Pons (tissue), 1 donor: Measurements from ENCODE around the gene TNFSF13B.
"Not testable (repeated sequence)": the region's sequence is repeated elsewhere in the genome, so short reads cannot be mapped to it uniquely, and the experiment has no call there.

Source experiments
- DNase-seq: peaks from one replicate; pipeline ENCODE4 v3.0.0-alpha.2; 2016; ENCODE audit warnings: low spot score

The TNFSF13B gene

GRCh38 chr13:108269601-108270328 is at the start of gene TNFSF13B:
TNFSF13B (plus strand) TSS chr13:108269718; CDS start chr13:108269896, 178 bp downstream.
- DNase-seq, result peak; percentile 74

GRCh38 chr13:108220041-108220440 is 49.5 kb upstream of the TNFSF13B start:
- DNase-seq, result no peak

GRCh38 chr13:108223687-108224503 is 45.6 kb upstream of the TNFSF13B start:
- DNase-seq, result no peak

GRCh38 chr13:108225440-108225839 is 44.1 kb upstream of the TNFSF13B start:
- no peak for DNase-seq

- DNase-seq, result no peak
Observed at GRCh38 chr13:108226184-108226583, 43.3 kb upstream of the TNFSF13B start.

- DNase-seq, result peak; percentile 52
Observed at GRCh38 chr13:108227651-108228272, 41.8 kb upstream of the TNFSF13B start.

GRCh38 chr13:108230377-108230776 is 39.1 kb upstream of the TNFSF13B start:
- no peak for DNase-seq

GRCh38 chr13:108249150-108249549 is 20.4 kb upstream of the TNFSF13B start:
- no peak for DNase-seq

GRCh38 chr13:108257248-108257647 is 12.3 kb upstream of the TNFSF13B start:
- DNase-seq, result no peak

GRCh38 chr13:108263621-108264355 is 5.7 kb upstream of the TNFSF13B start:
- DNase-seq, result no peak

- DNase-seq, result no peak
Observed at GRCh38 chr13:108266321-108266990, 3.1 kb upstream of the TNFSF13B start.

- DNase-seq, result peak; percentile 24
Observed at GRCh38 chr13:108267347-108267746, 2.2 kb upstream of the TNFSF13B start.

GRCh38 chr13:108267855-108268254 is 1.7 kb upstream of the TNFSF13B start:
- DNase-seq, result not testable (repeated sequence)

GRCh38 chr13:108268466-108269112 is 929 bp upstream of the TNFSF13B start:
- peak; percentile 9 for DNase-seq

- no peak for DNase-seq
Observed at GRCh38 chr13:108270442-108270841, 924 bp downstream of the TNFSF13B start.

GRCh38 chr13:108272333-108272732 is 2.8 kb downstream of the TNFSF13B start:
- no peak for DNase-seq

GRCh38 chr13:108273429-108274118 is 4.1 kb downstream of the TNFSF13B start:
- no peak for DNase-seq

GRCh38 chr13:108274718-108275117 is 5.2 kb downstream of the TNFSF13B start:
- no peak for DNase-seq

GRCh38 chr13:108276060-108276459 is 6.5 kb downstream of the TNFSF13B start:
- DNase-seq, result no peak

- DNase-seq, result no peak
Observed at GRCh38 chr13:108278466-108278865, 8.9 kb downstream of the TNFSF13B start.
